DMS153 treated with DMSO at 0.1 percent for 48 hours (cell line): Measurements from ENCODE around the gene USP16.
"Not testable (repeated sequence)": the region's sequence is repeated elsewhere in the genome, so short reads cannot be mapped to it uniquely, and the experiment has no call there.

ENCODE experiments used
- DNase-seq: peaks from one replicate; lab custom pipeline; 2025; ENCODE audit not compliant: unreplicated experiment; lab: John Stamatoyannopoulos, UW

Gene USP16

DNA sequence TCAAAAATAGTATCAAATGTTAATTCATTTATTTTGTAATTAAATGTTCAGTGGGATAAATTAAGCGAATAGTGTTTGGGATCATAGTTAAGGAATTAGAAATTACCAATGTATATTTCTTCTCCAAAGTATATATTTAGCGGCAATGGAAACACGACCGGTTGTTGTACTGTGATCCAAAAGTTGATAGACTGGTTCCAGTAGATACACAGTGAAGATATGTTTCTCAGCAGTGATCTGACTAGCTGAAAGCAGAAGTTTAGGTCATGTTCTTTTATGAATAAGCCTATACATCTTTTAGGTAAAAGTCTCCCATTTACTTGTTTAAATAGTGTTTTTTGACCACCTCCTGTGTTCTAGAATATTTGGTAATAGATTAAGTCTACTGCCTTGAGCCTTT is 8.8 kb downstream of the USP16 start:
- DNase-seq = no peak

DNA sequence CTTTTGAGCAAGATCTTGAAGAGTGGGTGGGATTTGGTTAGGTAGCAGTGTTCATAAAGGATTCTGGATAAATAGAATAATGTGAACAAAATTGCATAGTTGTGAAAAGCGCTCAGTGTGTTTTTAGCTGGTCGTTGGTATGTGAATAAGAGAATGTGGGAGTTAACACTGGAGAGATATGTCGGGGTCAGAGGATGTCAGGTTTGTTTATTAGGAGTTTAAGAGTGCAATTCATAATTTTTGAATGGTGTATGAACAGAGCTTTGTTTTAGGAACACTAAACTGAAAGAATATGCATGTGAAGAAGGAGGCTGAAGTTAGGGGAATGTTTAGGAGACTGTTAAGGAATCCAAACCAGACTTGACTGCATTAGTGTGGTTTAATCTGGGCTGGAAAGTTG is 9.4 kb downstream of the USP16 start:
- no peak for DNase-seq

DNA sequence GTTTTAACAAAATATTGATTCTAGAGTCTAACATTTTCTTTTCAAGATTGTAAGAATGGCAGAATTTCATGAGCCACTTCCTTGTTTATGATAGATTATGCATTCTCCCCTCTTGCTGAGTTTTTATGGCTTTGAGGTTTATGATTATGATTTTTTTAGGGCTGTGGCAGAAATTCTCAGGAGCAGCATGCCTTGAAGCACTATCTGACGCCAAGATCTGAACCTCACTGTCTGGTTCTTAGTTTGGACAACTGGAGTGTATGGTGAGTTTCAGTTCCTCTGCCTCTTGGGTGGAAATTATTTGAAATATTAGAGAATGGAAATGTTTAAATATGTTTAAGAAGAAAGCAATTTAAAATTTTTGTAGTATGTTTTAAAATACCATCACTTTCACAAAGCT is 10.2 kb downstream of the USP16 start:
- no peak for DNase-seq

DNA sequence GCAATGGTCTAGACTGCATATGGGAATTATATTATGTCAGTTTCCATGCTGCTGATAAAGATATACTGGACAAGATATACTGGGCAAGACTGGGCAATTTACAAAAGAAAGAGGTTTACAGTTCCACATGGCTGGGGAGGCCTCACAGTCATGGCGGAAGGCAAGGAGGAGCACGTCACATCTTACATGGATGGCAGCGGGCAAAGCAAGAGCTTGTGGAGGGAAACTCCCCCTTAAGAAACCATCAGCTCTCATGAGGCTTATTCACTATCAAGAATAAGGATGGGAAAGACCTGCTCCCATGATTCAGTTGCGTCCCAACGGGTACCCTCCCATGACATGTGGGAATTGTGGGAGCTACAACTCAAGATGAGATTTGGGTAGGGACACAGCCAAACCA is 27.8 kb downstream of the USP16 start:
- no peak for DNase-seq

DNA sequence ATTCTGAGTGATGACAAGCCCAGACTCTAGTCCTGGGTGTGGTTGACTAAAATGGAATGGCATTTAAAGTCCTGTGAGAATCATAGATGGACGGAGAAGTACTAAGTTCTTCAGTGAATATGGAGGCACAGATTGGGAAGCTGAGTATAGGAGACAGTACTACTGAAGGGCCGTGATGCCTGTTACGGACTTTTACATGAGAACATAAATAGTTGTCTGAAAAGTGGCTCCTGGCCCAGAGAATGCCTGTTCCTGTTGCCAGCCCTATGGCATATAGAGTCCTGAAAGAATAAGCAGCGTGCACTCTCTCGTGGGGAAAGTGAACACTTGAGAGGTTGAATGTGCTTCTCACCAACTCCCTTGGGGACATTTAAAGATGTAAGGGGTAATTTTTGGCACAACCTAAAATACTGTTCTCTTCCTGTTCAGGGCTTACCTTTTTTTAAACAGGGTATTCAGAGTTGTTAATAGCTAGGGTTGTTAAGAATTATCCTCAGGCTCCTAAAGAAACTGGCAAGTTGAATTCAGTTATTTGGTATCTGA is 28.6 kb downstream of the USP16 start:
- no peak for DNase-seq

DNA sequence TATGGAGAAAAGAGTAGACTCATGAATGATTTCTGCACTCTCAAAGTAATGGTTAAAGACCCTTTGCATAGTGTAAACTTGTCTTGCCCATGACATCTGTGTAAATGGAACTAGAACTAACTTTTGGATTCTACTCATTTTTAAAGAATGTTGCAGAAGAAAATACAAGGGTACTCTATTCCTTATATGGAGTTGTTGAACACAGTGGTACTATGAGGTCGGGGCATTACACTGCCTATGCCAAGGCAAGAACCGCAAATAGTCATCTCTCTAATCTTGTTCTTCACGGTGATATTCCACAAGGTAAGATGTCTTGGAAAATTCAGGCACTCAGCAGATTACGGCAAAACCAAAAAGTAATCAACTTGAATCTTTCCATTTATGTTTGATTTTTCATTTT is 29.2 kb downstream of the USP16 start:
- no peak for DNase-seq

DNA sequence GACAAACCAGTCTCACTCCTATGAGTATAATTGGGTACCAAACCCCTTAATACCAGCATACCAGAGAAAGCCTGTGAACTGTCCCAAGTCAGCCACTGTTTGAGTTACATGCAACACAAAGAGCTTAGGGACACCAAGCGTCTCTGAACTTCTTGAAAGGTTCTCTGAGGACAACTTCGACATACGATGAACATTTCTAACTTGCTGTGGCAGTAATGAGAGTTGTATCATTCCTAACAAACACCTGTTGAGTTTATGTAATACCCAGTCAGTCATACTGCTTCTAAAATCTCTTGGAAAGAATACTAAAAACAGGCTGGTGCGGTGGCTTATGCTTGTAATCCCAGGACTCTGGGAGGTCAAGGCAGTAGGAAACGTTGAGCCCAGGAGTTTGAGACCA is 30.6 kb downstream of the USP16 start:
- DNase-seq = no peak

DNA sequence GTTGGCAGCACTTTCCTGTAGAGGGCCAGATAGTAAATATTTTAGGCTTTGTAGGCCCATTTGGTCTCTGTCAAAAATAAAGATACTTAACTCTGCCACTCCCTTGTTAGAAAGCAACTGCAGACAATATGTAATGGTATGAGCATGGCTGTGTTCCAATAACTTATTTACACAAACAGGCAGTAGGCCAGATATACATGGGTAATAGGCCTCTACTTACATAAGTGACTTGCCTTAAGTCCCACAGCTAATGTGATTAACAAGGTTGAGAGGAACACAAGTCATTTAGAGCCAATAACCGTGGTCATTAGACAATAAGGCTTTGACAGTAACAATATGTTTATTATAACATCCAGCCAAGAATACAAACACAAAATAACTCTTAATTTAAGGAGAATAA is 31.5 kb downstream of the USP16 start:
- no peak for DNase-seq

DNA sequence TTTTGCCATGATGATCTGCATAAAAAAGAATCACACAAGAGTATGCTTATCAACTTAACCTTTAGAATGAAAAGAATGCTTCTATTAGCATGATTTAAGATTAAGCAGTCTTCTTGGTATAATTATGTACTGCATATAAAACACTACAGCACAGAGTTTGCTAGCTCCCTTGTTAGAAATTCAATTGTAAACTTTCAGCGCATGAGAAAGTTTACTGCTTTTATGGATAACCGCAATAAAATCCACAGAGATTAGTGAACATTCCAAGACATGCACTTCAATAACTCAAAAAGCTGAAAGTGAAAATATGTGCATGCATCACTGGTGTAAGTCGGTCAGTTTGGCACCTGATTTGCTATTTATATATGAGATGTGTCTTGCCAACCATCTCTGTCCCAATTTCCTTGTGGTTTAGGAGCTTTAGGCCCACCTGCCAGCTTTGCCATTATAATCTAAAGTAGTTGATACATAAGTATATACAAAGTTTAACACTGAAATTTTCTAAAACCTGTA is 32.1 kb downstream of the USP16 start:
- DNase-seq = no peak

DNA sequence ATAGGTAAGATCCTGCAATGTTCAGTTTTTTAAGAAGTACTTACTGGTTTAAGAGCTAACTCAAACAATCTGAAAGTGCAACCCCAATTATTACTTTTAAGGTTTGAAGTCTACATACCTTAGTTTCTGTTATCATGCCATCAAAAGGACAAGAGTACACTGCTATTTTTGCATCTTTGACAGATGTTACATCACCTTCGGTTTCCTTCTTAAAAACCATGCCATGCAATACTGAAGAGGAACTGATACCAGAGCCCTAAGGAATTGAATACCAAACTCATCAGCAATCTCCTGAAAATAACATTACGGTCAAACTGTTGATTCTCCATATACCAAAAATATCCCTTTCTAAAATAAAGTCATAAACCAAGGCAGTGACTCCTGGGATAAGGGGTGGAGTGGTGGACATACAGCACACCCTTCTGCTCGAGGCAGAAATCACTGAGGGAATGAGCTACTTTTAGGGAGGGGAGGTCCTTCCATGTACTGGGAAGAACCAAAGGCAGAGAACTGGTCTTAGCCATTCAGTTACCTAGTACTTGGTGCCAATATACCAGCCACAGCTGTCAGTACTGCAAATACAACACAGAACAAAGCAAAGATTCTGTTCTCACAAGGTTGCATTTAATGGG is 40.5 kb downstream of the USP16 start:
- DNase-seq = no peak

DNA sequence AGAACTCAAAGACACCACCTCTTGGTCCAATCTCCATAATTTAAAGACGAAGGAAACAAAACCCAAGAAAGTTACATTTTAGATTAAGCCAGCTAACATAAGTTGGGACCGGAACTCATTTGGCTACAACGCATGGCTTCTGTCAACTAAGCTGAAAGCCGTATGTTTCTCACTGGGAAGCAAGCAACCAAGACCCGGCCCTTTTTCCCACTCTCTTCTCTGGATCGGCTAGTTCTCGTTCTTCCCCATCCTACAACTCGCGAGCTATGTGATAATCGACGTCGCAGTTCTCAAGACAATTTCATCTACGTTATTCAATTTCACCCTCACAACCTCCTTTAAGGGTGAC is 48.4 kb downstream of the USP16 start:
- DNase-seq = no peak

DNA sequence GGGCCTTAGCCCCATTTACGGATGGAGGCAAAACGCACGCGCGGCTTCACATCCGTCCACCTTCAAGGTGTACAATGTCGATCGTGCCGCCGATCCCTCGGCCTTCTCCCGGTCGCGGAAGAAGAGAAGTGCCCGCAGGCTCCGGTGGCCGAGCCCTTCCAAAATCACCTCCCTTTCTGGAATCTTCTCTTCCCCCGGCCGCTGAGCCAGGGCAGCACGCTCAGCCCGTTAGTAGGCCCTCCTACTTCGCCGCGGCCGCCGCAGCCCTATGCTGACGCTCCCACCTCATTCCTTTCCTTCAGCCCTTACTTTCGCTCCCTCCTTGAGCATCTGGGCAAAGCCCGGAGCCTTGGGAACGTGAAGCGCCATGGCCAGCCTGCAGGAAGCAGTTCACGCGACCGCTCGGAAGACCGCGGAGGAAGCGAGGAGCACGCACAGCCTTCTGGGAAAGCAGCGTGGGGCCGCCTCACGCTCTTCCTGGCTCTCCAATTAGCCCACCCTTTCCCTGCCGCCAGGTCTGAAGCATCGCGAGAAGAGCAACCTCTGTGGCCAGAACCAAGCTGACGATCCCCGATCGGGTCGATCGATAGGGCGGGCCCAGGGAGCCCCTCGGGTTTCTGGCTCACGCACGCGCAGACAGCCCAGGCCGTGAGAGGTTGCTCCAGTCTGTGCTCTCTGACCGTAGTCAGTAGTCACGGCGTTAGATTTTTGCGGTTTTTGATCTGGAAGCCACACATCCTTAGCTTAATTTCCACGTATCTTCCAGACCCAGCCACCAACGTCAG is 48.9 kb downstream of the USP16 start, which contains the start of gene CCT8:
Gene CCT8 (minus strand): TSS at position 427 of the 785 bp plus-strand sequence. CDS start 58 bp downstream, at position 369.
- DNase-seq = peak; percentile 97

DNA sequence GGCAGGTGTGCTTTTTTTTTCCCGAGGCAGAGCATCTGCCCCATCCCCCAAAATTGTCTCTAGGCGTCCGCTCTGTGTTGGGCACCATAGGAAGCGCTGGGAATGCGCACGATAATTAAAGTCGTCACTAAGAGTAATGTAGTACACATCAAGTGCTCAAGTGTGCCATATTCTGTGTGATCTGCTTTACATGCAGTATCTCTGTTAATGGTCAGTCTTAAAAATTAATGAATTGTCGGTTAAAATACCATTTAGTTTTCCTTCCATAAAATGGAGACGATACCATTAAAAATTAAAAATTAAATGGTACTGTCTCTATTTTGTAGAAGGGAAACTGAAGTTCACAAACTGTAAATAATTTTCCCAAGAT is 49.5 kb downstream of the USP16 start:
- no peak for DNase-seq

DNA sequence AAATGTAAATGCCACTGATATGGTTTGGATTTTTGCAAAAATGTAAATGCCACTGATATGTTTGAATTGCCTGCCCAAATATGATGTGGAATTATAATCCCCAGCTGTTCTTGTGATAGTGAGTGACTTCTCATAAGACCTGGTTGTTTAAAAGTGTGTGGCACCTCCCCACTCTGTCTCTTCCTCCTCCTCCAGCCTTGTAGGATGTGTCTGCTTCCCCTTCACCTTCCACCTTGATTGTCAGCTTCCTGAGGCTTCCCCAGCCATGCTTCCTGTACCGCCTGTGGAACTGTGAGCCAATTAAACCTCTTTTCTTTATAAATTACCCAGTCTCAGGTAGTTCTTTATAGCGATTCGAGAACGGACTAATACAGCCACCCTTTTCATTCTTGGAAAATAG is 50.3 kb downstream of the USP16 start:
- no peak for DNase-seq

DNA sequence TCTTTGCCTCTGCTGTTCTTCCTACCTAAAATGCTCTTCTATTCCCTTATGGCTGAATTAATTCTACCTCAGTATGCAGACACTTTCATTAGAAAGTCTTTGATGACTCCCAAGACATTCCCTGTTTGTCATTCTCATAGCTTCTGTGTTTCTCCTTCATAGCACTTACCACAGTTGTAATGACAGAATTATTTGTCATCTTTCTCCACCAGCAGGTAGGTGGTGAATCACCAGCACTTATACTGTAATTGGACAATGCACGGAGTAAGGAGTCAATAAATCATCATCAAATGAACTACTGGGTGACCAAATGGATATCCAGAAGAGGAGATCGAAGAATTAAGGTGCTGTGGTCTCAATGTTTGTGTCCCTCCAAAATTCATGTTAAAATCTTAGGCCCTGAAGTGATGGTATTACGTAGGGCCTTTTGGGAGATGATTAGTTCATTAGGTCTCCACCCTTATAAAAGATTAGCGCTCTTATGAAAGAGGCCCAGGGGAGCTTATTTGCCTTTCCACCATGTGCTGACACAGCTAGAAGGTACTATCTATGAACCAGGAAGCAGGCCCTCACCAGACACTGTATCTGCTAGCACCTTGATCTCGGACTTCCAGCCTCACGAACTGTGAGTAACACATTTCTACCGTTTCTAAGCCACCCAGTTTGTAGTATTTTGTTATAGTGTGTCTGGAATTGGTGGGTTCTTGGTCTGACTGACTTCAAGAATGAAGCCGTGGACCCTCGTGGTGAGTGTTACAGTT is 51.4 kb downstream of the USP16 start:
- DNase-seq = no peak

DNA sequence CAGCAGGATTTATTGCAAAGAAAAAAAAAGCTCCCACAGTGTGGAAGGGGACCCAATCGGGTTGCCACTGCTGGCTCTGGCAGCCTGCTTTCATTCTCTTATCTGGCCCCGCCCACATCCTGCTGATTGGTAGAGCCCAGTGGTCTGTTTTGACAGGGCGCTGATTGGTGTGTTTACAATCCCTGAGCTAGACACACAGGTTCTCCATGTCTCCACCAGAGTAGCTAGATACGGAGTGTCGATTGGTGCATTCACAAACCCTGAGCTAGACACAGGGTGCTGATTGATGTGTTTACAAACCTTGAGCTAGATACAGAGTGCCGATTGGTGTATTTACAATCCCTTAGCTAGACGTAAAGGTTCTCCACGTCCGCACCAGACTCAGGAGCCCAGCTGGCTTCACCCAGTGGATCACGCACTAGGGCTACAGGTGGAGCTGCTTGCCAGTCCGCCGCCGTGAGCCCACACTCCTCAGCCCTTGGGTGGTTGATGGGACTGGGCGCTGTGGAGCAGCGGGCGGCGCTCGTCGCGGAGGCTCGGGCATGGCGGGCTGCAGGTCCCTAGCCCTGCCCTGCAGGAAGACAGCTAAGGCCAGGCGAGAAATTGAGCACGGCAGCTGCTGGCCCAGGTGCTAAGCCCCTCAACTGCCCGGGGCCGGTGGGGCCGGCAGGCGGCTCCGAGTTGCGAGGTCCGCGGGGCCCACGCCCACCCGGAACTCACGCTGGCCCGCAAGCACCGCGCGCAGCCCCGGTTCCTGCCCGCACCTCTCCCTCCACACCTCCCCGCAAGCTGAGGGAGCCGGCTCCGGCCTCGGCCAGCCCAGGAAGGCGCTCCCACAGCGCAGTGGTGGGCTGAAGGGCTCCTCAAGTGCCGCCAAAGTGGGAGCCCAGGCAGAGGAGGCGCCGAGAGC is 52.5 kb downstream of the USP16 start:
- DNase-seq = not testable (repeated sequence)

DNA sequence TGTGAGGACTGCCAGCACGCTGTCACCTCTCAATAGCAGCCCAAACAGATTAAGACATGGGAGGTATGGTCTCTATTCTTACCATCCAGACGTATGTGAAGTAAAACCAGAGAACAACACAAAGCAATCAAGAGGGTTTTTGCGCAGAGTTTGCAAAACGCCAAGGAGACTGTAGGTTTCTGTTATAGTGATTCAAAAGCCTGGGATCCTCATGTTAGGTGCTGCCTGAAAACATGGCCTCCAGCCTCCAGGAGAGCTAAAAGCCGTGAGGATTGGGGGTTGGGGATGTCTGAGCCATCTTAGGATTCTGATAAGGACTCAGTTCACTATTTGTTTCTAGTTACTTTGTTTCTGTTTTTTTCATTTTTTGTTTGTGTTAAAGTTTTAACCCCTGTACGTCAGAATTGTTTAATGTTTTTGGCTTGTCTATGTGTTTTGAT is 53.2 kb downstream of the USP16 start:
- DNase-seq = no peak

DNA sequence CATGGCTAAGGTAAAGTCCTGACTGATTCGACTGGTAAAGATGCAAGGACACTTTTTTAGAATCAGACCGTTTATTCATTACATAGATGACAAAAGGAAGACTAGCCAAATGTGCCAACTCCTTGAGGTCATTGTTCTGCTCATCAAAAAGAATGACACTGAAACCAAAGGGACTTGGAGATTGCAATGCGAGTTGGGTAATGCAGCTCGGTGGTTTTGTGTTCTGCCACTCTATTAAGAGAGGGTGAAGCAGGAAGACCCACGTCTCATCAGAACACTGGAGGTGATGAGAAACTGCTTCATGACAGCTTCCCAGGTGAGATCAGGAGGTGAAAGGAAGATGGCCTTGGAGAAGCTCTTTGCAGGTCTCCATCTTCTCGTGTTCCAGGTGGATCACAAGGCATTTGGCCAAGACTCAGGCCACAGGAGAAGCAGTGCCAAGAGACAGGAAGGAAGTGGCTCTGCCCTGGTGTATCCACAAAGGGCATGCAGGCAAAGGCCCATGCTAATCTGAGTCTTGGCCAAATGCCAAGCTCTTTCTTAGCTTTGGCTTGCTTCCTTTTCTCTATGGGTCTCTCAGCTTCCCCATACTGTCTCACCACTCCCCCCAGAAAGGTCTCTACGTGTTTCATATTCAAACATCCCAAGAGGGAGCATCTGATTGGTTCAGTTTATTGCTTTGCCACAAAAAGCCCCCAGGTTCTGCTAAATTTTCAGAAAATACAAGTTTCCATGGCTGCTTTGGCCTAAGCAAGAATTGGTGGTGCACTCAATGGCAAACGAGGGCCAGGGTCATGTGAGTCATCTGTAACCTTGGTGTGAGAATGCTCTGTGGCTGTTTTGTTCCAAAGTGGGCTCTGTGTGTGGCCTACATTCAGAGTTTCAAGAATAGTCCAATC is 54.6 kb downstream of the USP16 start:
- DNase-seq = no peak

DNA sequence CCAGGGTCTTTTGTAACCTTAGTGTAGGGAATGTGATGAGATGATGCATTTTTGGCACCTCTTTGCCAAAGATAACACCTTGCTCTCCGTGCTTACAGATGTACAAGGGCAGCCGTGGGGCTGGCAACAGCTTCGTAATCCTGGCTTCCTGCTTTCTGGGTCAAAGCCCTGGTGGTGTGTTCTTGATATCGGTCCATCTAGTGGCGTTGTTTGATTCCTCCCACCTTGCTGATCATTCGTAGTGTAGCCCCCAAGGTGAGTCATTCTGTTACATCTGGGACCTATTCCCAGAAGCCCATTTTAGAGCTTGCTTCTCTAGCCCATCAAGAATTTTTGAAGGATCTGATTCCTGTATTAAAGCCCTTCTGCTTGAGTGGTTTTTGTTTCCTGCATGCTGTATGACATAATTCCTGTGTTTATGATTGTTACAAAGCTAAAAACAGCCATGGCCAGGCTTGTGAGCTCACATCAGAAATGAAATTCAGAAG is 56.0 kb downstream of the USP16 start:
- no peak for DNase-seq
